Measurements from ENCODE around the gene FIBIN. TPM values are rescaled to one million over a fixed set of nuclear protein-coding genes. Genes with fewer than 3 reads are reported as not detected.

Gene FIBIN
- total RNA-seq, 1 donor from 2014 or later: not detected

DNA sequence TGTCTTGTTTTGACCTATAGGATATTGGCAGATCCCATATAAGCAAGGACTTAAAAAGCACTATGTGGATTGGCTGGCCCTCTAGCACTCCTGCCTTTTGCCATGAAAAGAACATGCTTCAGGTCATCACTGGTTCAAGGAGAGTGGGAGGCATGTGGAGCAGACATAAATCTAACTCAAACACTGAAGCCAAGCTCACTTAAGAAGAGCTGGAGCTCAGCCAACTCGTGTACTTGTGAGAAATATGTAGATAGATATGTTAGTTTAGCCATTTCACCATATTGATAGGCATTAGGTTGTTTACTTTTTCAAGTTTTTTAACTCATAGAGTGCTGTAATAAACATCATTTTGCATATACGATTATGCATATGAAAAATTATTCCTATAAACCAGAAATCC, 26.8 kb downstream of the FIBIN start:
- DNase-seq (ENCODE audit: extremely low read depth, low read depth, low spot score): no peak

- DNase-seq (ENCODE audit: extremely low read depth, low read depth, low spot score): no peak
Measured at GRCh38 chr11:27022659-27023251, 28.8 kb downstream of the FIBIN start.

DNA sequence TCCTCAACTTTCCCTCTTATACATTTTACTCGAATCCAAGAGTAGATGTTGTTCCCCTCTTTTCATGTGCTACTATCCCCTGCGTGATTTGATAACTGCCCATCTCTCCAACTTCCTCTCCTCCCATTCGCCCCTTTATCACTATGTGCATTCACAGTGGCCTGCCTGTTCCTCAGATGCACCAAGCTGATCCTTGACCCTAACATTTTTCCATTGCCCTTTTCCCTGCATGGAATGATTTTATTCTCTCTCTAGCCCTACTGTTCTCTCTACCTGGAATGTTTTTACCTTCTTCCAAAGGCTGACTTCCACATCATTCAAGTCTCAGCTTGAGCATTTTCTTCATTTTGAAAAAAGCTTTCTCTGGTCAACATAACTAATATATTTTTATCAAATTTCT, 31.0 kb downstream of the FIBIN start:
- DNase-seq (ENCODE audit: extremely low read depth, low read depth, low spot score): no peak

- no peak for DNase-seq (ENCODE audit: extremely low read depth, low read depth, low spot score)
Measured at GRCh38 chr11:27025312-27025955, 31.5 kb downstream of the FIBIN start.

DNA sequence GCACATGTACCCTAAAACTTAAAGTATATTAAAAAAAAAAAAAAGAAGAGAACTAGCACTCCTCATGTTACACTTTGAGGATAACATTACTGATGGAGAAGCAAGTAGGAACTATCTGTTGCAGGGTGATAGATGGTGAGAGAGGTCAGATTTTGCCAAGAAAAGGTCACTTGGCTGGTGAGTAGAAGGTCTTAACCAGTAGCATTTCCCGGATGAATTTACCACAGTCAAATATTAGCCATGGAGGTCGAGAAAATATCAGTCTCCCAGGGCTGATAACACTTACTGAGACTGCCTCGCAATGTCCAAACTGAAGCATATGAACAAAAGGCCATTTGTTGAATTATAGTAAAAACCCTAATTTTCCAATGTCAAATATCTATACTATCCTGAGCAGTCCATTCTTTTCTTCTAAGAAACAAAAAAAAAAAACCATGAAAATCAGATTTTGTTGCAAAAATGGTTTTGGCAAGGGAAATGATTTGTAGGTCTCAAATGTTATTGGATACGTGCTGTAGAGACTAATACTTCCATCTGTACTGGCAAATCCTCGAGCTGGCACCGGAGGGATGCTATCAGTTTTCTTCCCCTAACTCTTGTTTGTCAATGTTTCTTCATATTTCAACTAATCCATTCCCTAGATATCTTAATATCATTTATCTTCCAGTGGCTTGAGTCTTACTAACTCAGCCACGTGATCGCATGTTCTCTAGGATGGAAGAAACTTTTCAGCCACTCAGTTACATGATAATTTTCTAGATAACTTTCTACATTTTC, 32.2 kb downstream of the FIBIN start:
- DNase-seq (ENCODE audit: extremely low read depth, low read depth, low spot score): no peak

DNA sequence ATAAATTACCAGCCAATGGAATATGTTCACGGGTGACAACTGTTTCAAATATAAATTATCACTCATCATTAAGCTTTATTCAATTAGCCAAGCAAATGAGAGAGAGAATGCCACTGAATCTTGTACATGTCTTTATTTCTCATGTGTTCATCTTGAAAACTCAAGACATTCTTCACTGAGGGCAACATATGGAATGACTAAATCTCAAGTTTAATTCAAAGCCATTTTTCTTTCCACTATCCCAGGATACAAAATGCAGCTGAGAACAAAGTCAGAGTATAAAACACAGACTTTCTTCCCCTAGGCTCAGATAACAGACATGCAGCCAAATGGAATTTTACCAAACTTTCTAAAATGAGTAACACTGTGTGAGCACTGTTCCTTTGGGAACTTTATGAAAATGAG, 34.7 kb downstream of the FIBIN start:
- no peak for DNase-seq (ENCODE audit: extremely low read depth, low read depth, low spot score)

DNA sequence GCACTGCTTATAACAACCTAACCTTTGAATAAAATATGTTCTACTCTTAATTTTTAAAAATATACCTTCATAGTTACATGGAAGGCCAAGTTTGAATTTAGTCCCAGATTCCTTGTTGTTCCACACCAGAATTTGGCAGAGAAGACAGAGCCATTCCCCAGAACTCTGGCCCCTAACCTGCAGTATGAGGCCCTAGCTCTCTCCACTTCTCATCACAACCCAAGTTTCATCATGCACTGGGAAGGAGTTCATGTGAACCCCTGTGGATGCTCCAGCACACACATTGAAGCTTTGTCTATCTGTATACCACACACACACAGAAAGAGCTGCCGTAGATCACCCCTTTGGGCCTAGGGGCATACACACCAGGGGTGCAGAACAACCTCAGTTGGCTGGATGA, 36.1 kb downstream of the FIBIN start:
- DNase-seq (ENCODE audit: extremely low read depth, low read depth, low spot score): no peak

GRCh38 chr11:27031754-27032153, 37.8 kb downstream of the FIBIN start:
- no peak for DNase-seq (ENCODE audit: extremely low read depth, low read depth, low spot score)

GRCh38 chr11:27039873-27040272, 46.0 kb downstream of the FIBIN start:
- no peak for DNase-seq (ENCODE audit: extremely low read depth, low read depth, low spot score)

DNA sequence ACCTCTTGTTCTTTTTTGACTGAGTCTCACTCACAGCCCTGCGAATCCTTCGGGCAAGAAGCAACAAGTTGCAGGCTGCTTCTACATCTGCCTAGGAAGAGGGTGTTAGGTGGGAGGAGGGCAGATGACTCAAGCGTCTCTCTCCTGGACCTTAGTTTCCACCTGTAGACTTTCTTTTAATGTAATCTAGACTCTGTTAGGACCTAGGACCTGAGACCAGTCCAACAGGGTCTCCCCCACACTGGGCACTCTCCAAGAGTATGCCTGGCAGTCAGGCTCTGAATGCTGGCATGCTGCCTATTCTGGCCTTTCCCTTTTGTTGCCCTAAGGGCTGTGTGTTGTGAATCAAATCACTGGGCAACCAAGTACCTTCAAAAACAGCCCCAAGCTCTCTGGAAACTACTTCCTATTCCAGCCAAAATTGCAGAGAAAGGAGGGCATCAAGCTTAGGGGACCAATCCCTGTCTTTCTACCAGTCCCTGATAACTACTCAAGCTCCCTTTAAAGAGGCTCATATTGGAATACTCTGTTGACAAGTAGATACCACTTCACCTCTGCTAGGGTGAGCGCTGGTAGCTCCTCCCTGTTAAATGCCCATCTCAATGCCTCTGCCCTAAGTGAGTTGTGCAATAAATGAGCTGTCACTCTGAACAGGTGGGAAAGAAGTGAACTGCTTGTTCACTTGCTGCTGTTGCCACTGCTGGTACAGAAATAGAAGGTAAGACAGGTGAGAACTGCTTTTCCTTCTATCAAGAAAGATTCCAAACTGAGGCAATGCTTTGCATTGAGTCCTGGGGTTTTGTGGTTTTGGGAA, 46.6 kb downstream of the FIBIN start, which contains the start of gene BBOX1:
TSS of gene BBOX1 (plus strand) at position 514 of the 814 bp plus-strand sequence. CDS start 14,616 bp downstream, outside the sequence.
- no peak for DNase-seq (ENCODE audit: extremely low read depth, low read depth, low spot score)

GRCh38 chr11:27041141-27041899, 47.4 kb downstream of the FIBIN start:
- no peak for DNase-seq (ENCODE audit: extremely low read depth, low read depth, low spot score)

Other genes starting within 250 kb of the FIBIN start
- gene BBOX1, start 46.7 kb downstream of the FIBIN start, total RNA-seq: not detected in 2 replicates